OCI-LY1 (cell line): ENCODE results near the gene ADA.

Experiments
- H2AFZ ChIP-seq: fragments of 200-600 bp; sonication (generic), shearing (Covaris generic); 2 replicates; pipeline ENCODE4 v1.6.0; 2014; ENCODE audit warnings: antibody characterized with exemption, mild to moderate bottlenecking, low read length
- H3F3A ChIP-seq: fragments of 200-600 bp; sonication (generic), shearing (Covaris generic); 2 replicates; pipeline ENCODE4 v1.6.0; 2014; ENCODE audit warnings: mild to moderate bottlenecking, antibody characterized with exemption, low read length, moderate library complexity; ENCODE audit not compliant: insufficient read depth
- H3K27ac ChIP-seq: fragments of 200-600 bp; sonication (generic); 2 replicates; pipeline ENCODE4 v1.5.1; 2014; ENCODE audit warnings: low read length, mixed run types, mild to moderate bottlenecking, low read depth; ENCODE audit not compliant: poor library complexity, severe bottlenecking
- H3K27me3 ChIP-seq: fragments of 200-600 bp; sonication (generic); 2 replicates; pipeline ENCODE4 v1.6.0; 2014; ENCODE audit warnings: antibody characterized with exemption, mild to moderate bottlenecking, low read length, moderate library complexity; ENCODE audit not compliant: insufficient read depth
- H3K36me3 ChIP-seq: fragments of 200-600 bp; sonication (generic); 2 replicates; pipeline ENCODE4 v1.6.1; 2014; ENCODE audit warnings: mild to moderate bottlenecking, antibody characterized with exemption, low read length, moderate library complexity, mixed read lengths; ENCODE audit not compliant: insufficient read depth
- H3K4me1 ChIP-seq: fragments of 200-600 bp; sonication (generic); 2 replicates; pipeline ENCODE4 v1.5.1; 2014; ENCODE audit warnings: mild to moderate bottlenecking, low read length, moderate library complexity; ENCODE audit not compliant: insufficient read depth, severe bottlenecking
- H3K4me2 ChIP-seq: fragments of 200-600 bp; sonication (generic), shearing (Covaris generic); 2 replicates; pipeline ENCODE4 v1.6.1; 2014; ENCODE audit warnings: low read length
- H3K4me3 ChIP-seq: fragments of 200-600 bp; sonication (generic); 2 replicates; pipeline ENCODE4 v1.5.1; 2014; ENCODE audit warnings: low read length, low read depth, mild to moderate bottlenecking, mixed read lengths; ENCODE audit not compliant: poor library complexity, severe bottlenecking
- H3K79me2 ChIP-seq: fragments of 200-600 bp; shearing (Covaris generic); 2 replicates; pipeline ENCODE4 v1.6.1; 2016; ENCODE audit warnings: mixed run types, low read length, mixed read lengths; ENCODE audit not compliant: insufficient read depth
- H3K9ac ChIP-seq: fragments of 200-600 bp; sonication (generic), shearing (Covaris generic); 2 replicates; pipeline ENCODE4 v1.6.1; 2014; ENCODE audit warnings: mild to moderate bottlenecking, low read length, mixed read lengths
- H3K9me2 ChIP-seq: fragments of 200-600 bp; sonication (generic), shearing (Covaris generic); 2 replicates; pipeline ENCODE4 v1.6.1; 2014; ENCODE audit warnings: low read depth, mild to moderate bottlenecking, low read length, mixed read lengths
- H3K9me3 ChIP-seq: fragments of 200-600 bp; shearing (Covaris generic); 2 replicates; pipeline ENCODE4 v1.6.1; 2014; ENCODE audit warnings: low read length, mixed read lengths
- H4K20me1 ChIP-seq: fragments of 200-600 bp; sonication (generic), shearing (Covaris generic); 2 replicates; pipeline ENCODE4 v1.6.0; 2016; ENCODE audit warnings: mild to moderate bottlenecking, low read length; ENCODE audit not compliant: insufficient read depth
- CTCF ChIP-seq: fragments of 200-600 bp; sonication (generic), shearing (Covaris generic); IDR thresholded peaks from 2 replicates; pipeline ENCODE4 v1.5.1; 2017; ENCODE audit warnings: mild to moderate bottlenecking, antibody characterized with exemption, low read length, moderate library complexity, mixed read lengths
- EZH2 ChIP-seq: fragments of 200-600 bp; sonication (generic), shearing (Covaris generic); IDR thresholded peaks from 2 replicates; pipeline ENCODE4 v1.8.0; 2017; ENCODE audit warnings: borderline replicate concordance, mixed run types, mild to moderate bottlenecking, antibody characterized with exemption, low read length, moderate library complexity, mixed read lengths

ADA gene

GRCh38 chr20:44696315-44696714 is 44.8 kb upstream of the ADA start:
- Histone ChIP-seq H3K9me3 (peaks cover 3% of the 10 kb centered on the region; the same call in 1 of the 2 replicates), H3K4me3 (no peak overlapping the region), H3K4me2 (no peak overlapping the region), H3K27me3 (no peaks in the 10 kb centered on the region), H4K20me1 (no peaks in the 10 kb centered on the region), H3K36me3 (no peaks in the 10 kb centered on the region), H3K27ac (no peak overlapping the region), H3F3A (no peaks in the 10 kb centered on the region), H2AFZ (no peak overlapping the region), H3K9me2 (no peaks in the 10 kb centered on the region), H3K4me1 (peaks cover 9% of the 10 kb centered on the region), H3K9ac (no peak overlapping the region), H3K79me2 (no peaks in the 10 kb centered on the region)
- TF ChIP-seq CTCF (peak; percentile 36), EZH2 (no peak)

- H3K4me3 ChIP-seq = no peak overlapping the region
- no peak overlapping the region for H3K9ac ChIP-seq
- H3K36me3 ChIP-seq = no peaks in the 10 kb centered on the region
- TF ChIP-seq EZH2 (no peak), CTCF (no peak)
- H3K4me2 ChIP-seq = no peak overlapping the region
- H3K9me2 ChIP-seq = no peaks in the 10 kb centered on the region
- no peak overlapping the region for H2AFZ ChIP-seq
- H4K20me1 ChIP-seq = no peaks in the 10 kb centered on the region
- H3F3A ChIP-seq = no peaks in the 10 kb centered on the region
- peaks cover 3% of the 10 kb centered on the region; the same call in 1 of the 2 replicates for H3K9me3 ChIP-seq
- peaks cover 6% of the 10 kb centered on the region for H3K4me1 ChIP-seq
- H3K27me3 ChIP-seq = no peaks in the 10 kb centered on the region
- no peak overlapping the region for H3K27ac ChIP-seq
- no peaks in the 10 kb centered on the region for H3K79me2 ChIP-seq
These were observed 44.3 kb upstream of the ADA start for GRCh38 chr20:44695674-44696300.

GRCh38 chr20:44695295-44695673 is 43.8 kb upstream of the ADA start:
- no peak for TF ChIP-seq EZH2
- no peak for TF ChIP-seq CTCF
- Histone ChIP-seq H4K20me1 (no peaks in the 10 kb centered on the region), H3K36me3 (no peaks in the 10 kb centered on the region), H3K9me2 (no peaks in the 10 kb centered on the region), H3K4me1 (peaks cover 6% of the 10 kb centered on the region), H3F3A (no peaks in the 10 kb centered on the region), H3K4me2 (no peak overlapping the region), H3K4me3 (no peak overlapping the region), H3K9ac (no peak overlapping the region), H3K27ac (no peak overlapping the region), H3K9me3 (peaks cover 3% of the 10 kb centered on the region; the same call in 1 of the 2 replicates), H3K27me3 (no peaks in the 10 kb centered on the region), H2AFZ (no peak overlapping the region), H3K79me2 (no peaks in the 10 kb centered on the region)
